ENCODE data around the gene SCN3B. TPM values are rescaled to one million over a fixed set of nuclear protein-coding genes. Genes with fewer than 3 reads are reported as not detected.

Gene SCN3B
- total and polyA plus RNA-seq, 2 of the 13 experiments (the other 11 are each of a cell fraction or from before 2014, with no cell fraction given) = 0.07 to 0.11 TPM

- TF ChIP-seq ZNF644 (CRISPR knock-in tag; IDR thresholded peaks at IDR 0.05; ENCODE audit: low read depth) = no peak
- TF ChIP-seq SNAPC2 (CRISPR knock-in tag; IDR thresholded peaks at IDR 0.05) = no peak
Observed at GRCh38 chr11:123682696-123683410, 28.4 kb upstream of the SCN3B start (continued).

GRCh38 chr11:123681030-123681429, 26.6 kb upstream of the SCN3B start:
- FAIRE-seq = no peak
- H3K27ac ChIP-seq (ENCODE audit: extremely low read length, insufficient read depth, low read length) = no peak overlapping the region
- no peaks in the 10 kb centered on the region for H3K4me1 ChIP-seq (ENCODE audit: insufficient read depth, low read length)
- ChIA-PET POLR2A (no interaction called here), CTCF (ENCODE audit: low intra/inter-chr PET ratio, low total read pairs) (no interaction called here)
- WGBS (ENCODE audit: low lambda C conversion rate) = 2% methylated on average over 2 of the region's 2 CpGs
- no peak for TF ChIP-seq NFKBIZ (CRISPR knock-in tag; IDR thresholded peaks at IDR 0.05)
- TF ChIP-seq ZBTB21 (CRISPR knock-in tag; IDR thresholded peaks at IDR 0.05) = no peak
- no peak for TF ChIP-seq GABPA (IDR thresholded peaks at IDR 0.05; ENCODE audit: low read depth, low read length)
- no peak for TF ChIP-seq GABPA (CRISPR knock-in tag; IDR thresholded peaks at IDR 0.05; ENCODE audit: low read depth)
- TF ChIP-seq FOXK2 (IDR thresholded peaks at IDR 0.05) = no peak
- TF ChIP-seq NR1H2 (CRISPR knock-in tag; IDR thresholded peaks at IDR 0.05; ENCODE audit: borderline replicate concordance, low read depth) = no peak
- TF ChIP-seq PITX1 (CRISPR knock-in tag; IDR thresholded peaks at IDR 0.05) = no peak
- no peak for TF ChIP-seq HCFC1 (IDR thresholded peaks at IDR 0.05; ENCODE audit: low read depth, low read length)
- H2AFZ ChIP-seq (ENCODE audit: low read length) = no peak overlapping the region
- no peak for ATAC-seq
- intact Hi-C loops (cut with micrococcal nuclease; ENCODE audit: unreplicated experiment) = no loop called here
- no peaks in the 10 kb centered on the region; a peak in 1 of 5 replicates for H3K27me3 ChIP-seq (ENCODE audit: control insufficient read depth in 1 of 2, insufficient read depth in 2 of 2, low read length in 2 of 2)
- H4K20me1 ChIP-seq (ENCODE audit: insufficient read depth, low read length) = no peaks in the 10 kb centered on the region
- no peak overlapping the region for H3K4me2 ChIP-seq (ENCODE audit: low read depth, low read length)
- H3K36me3 ChIP-seq (replicated peaks in 1 of 2; ENCODE audit: control insufficient read depth in 1 of 2, insufficient read depth in 2 of 2, low read length in 2 of 2) = no peaks in the 10 kb centered on the region
- H3K9me3 ChIP-seq (ENCODE audit: low read length) = no peaks in the 10 kb centered on the region
- no peak overlapping the region for H3K4me3 ChIP-seq (replicated peaks in 1 of 3; ENCODE audit: insufficient read depth in 1 of 3, low read depth in 2 of 3, low read length in 3 of 3)
- BruUV-seq (replicated peaks) = no TSS peak
- in situ Hi-C loops (cut with HindIII; ENCODE audit: extremely low pct_ligation_motif_present, low pct_unique_long_range_greater_than_20kb) = no loop called here
- no peak overlapping the region for H3K9ac ChIP-seq (ENCODE audit: insufficient read depth, low read depth, low read length)
- DNase-seq (ENCODE audit: low spot score) = no peak
- no peaks in the 10 kb centered on the region for H3K79me2 ChIP-seq (ENCODE audit: insufficient read depth, low read length)
